Measurements from ENCODE around the gene LTBP4.
"Not testable (repeated sequence)": the region's sequence is repeated elsewhere in the genome, so short reads cannot be mapped to it uniquely, and the experiment has no call there.

Gene LTBP4

GRCh38 chr19:40613690-40614621, 12.8 kb downstream of the LTBP4 start:
- peak; percentile 87 for DNase-seq

- DNase-seq = peak; percentile 87
These were observed 13.6 kb downstream of the LTBP4 start for GRCh38 chr19:40614622-40615411.

- no peak for DNase-seq
These were observed 15.0 kb downstream of the LTBP4 start for GRCh38 chr19:40616178-40616577.

- no peak for DNase-seq
These were observed 15.8 kb downstream of the LTBP4 start for GRCh38 chr19:40616941-40617340.

- DNase-seq = no peak
These were observed 16.8 kb downstream of the LTBP4 start for GRCh38 chr19:40617961-40618360.

- no peak for DNase-seq
These were observed 18.4 kb downstream of the LTBP4 start for GRCh38 chr19:40619333-40620160.

GRCh38 chr19:40620161-40620485, 19.0 kb downstream of the LTBP4 start:
- DNase-seq = no peak

GRCh38 chr19:40621283-40621682, 20.1 kb downstream of the LTBP4 start:
- DNase-seq = no peak

GRCh38 chr19:40621966-40622772, 21.0 kb downstream of the LTBP4 start:
- DNase-seq = no peak

GRCh38 chr19:40622773-40623075, 21.6 kb downstream of the LTBP4 start:
- DNase-seq = no peak

- DNase-seq = no peak
These were observed 22.5 kb downstream of the LTBP4 start for GRCh38 chr19:40623403-40624251.

- not testable (repeated sequence) for DNase-seq
These were observed 23.4 kb downstream of the LTBP4 start for GRCh38 chr19:40624369-40625153.

- DNase-seq = no peak
These were observed 24.4 kb downstream of the LTBP4 start for GRCh38 chr19:40625406-40626120.

- no peak for DNase-seq
These were observed 25.7 kb downstream of the LTBP4 start for GRCh38 chr19:40626918-40627317.

- DNase-seq = no peak
These were observed 26.5 kb downstream of the LTBP4 start for GRCh38 chr19:40627486-40628279.

GRCh38 chr19:40629346-40629745, 28.2 kb downstream of the LTBP4 start:
- DNase-seq = no peak

GRCh38 chr19:40630571-40631160, 29.5 kb downstream of the LTBP4 start:
- no peak for DNase-seq

- no peak for DNase-seq
These were observed 31.3 kb downstream of the LTBP4 start for GRCh38 chr19:40632311-40633036.

All from CD4-positive, alpha-beta T cell treated with Interleukin-17A for 1 hour (primary cell).